SIG-M5 treated with dmso at 0.1 percent for 504 hours (cell line): ENCODE data around the gene ERCC5.

Experiments used
- DNase-seq: peaks from one replicate; lab custom pipeline; 2025; ENCODE audit not compliant: unreplicated experiment; lab: John Stamatoyannopoulos, UW

The ERCC5 gene

DNA sequence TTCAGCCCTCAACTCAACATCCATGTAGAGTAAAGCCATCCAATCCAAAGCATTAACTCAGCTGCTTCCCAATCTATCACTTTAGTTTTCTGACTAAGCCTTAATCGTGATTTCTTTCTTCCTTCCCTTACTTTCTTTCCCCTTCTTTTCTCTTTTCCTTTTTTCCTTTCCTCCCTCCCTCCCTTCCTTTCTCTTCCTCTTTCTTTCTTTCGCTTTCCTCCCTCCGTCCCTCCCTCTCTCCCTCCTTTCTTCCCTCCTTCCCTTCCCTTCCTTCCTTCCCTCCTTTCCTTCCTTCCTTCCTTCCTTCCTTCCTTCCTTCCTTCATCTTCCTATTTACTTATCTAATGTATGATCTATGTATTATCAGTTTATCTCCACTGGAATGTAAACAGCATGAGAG is 71.2 kb downstream of the ERCC5 start:
- DNase-seq, result no peak

DNA sequence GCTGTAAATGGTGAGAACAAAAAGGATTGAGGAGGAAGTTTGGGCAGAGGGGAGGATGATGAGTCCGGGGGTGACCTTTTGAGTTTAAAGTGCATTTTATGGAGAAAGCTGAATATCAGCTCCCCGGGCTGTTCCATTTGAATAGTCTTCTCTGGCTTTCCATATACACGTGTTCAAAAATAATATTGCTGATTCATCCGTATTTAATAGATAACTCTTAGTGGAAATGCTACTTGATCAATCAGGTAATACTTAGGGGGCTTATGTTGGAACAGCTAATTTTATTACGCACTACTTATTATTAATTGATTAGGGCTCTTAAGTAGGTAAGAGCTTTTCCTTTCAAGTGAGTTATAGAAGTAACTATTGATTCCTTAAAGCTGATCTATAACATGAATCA is 76.4 kb downstream of the ERCC5 start:
- DNase-seq, result no peak
